Measurements from ENCODE around the gene BMP5.

GRCh38 chr6:55836481-55836880 lies 38.9 kb downstream of the BMP5 start:
- TF ChIP-seq CTCF (IDR thresholded peaks at IDR 0.05; ENCODE audit: insufficient read depth, low read depth, low read length) = no peak
- no peak for TF ChIP-seq EZH2 (IDR thresholded peaks at IDR 0.05; ENCODE audit: insufficient read depth, low read length)
